ENCODE data around the gene ALX4.

GRCh38 chr11:44326615-44327475 lies 16.9 kb upstream of the ALX4 start:
- TF ChIP-seq, protein P1, sequence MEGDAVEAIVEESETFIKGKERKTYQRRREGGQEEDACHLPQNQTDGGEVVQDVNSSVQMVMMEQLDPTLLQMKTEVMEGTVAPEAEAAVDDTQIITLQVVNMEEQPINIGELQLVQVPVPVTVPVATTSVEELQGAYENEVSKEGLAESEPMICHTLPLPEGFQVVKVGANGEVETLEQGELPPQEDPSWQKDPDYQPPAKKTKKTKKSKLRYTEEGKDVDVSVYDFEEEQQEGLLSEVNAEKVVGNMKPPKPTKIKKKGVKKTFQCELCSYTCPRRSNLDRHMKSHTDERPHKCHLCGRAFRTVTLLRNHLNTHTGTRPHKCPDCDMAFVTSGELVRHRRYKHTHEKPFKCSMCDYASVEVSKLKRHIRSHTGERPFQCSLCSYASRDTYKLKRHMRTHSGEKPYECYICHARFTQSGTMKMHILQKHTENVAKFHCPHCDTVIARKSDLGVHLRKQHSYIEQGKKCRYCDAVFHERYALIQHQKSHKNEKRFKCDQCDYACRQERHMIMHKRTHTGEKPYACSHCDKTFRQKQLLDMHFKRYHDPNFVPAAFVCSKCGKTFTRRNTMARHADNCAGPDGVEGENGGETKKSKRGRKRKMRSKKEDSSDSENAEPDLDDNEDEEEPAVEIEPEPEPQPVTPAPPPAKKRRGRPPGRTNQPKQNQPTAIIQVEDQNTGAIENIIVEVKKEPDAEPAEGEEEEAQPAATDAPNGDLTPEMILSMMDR (conservative IDR thresholded peaks at IDR 0.05; ENCODE audit: low read length) = 0 out of 2 replicates have a peak, but pooled peaks have one; percentile 11
- no peak for TF ChIP-seq EZH2phosphoT487 (IDR thresholded peaks at IDR 0.05; ENCODE audit: borderline replicate concordance)

All from Loucy (cell line).